A549 (cell line): Measurements from ENCODE around the gene HOXA13.

Source experiments
- CEBPB ChIP-seq, 2 experiments: fragments of >200 bp in 1 of 2; sonication (Bioruptor Twin) in 1 of 2; formaldehyde crosslinking in 1 of 2; IDR thresholded peaks; 2 replicates each; pipeline ENCODE4 v1.6.1; 2012 to 2016
- CTCF ChIP-seq: fragments of >200 bp; sonication (Bioruptor Twin); formaldehyde crosslinking; IDR thresholded peaks from 3 replicates; pipeline ENCODE4 v1.5.1; 2016
- NR3C1 ChIP-seq: fragments of >200 bp; sonication (Bioruptor Twin); formaldehyde crosslinking; IDR thresholded peaks from 3 replicates; pipeline ENCODE4 v1.6.1; 2017
- POLR2A ChIP-seq: IDR thresholded peaks from 2 replicates; pipeline ENCODE4 v1.6.1; 2012; ENCODE audit warnings: mild to moderate bottlenecking, low read length
- TF ChIP-seq, protein P1 (sequence below): IDR thresholded peaks from 2 replicates; pipeline ENCODE4 v1.6.1; 2012
- TF ChIP-seq, protein P2 (sequence below): fragments of 450-650 bp; IDR thresholded peaks from 2 replicates; pipeline ENCODE4 v1.6.1; 2014; ENCODE audit warnings: antibody characterized with exemption
- TF ChIP-seq, protein P3 (sequence below): fragments of 200-600 bp; sonication (generic); IDR thresholded peaks from 2 replicates; pipeline ENCODE4 v1.6.1; 2016; ENCODE audit warnings: antibody characterized with exemption, mild to moderate bottlenecking, moderate library complexity
- TF ChIP-seq, protein P4 (sequence below): IDR thresholded peaks from 2 replicates; pipeline ENCODE4 v1.6.1; 2012

GRCh38 chr7:27162561-27163287, 37.2 kb downstream of the HOXA13 start:
- TF ChIP-seq CTCF = no peak
- TF ChIP-seq POLR2A = no peak
- no peak for TF ChIP-seq NR3C1
- TF ChIP-seq, protein P1, sequence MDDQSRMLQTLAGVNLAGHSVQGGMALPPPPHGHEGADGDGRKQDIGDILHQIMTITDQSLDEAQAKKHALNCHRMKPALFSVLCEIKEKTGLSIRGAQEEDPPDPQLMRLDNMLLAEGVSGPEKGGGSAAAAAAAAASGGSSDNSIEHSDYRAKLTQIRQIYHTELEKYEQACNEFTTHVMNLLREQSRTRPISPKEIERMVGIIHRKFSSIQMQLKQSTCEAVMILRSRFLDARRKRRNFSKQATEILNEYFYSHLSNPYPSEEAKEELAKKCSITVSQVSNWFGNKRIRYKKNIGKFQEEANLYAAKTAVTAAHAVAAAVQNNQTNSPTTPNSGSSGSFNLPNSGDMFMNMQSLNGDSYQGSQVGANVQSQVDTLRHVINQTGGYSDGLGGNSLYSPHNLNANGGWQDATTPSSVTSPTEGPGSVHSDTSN = no peak
- no peak for TF ChIP-seq CEBPB (IDR thresholded peaks at IDR 0.05)
- TF ChIP-seq, protein P2, sequence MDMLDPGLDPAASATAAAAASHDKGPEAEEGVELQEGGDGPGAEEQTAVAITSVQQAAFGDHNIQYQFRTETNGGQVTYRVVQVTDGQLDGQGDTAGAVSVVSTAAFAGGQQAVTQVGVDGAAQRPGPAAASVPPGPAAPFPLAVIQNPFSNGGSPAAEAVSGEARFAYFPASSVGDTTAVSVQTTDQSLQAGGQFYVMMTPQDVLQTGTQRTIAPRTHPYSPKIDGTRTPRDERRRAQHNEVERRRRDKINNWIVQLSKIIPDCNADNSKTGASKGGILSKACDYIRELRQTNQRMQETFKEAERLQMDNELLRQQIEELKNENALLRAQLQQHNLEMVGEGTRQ = no peak
- TF ChIP-seq, protein P3, sequence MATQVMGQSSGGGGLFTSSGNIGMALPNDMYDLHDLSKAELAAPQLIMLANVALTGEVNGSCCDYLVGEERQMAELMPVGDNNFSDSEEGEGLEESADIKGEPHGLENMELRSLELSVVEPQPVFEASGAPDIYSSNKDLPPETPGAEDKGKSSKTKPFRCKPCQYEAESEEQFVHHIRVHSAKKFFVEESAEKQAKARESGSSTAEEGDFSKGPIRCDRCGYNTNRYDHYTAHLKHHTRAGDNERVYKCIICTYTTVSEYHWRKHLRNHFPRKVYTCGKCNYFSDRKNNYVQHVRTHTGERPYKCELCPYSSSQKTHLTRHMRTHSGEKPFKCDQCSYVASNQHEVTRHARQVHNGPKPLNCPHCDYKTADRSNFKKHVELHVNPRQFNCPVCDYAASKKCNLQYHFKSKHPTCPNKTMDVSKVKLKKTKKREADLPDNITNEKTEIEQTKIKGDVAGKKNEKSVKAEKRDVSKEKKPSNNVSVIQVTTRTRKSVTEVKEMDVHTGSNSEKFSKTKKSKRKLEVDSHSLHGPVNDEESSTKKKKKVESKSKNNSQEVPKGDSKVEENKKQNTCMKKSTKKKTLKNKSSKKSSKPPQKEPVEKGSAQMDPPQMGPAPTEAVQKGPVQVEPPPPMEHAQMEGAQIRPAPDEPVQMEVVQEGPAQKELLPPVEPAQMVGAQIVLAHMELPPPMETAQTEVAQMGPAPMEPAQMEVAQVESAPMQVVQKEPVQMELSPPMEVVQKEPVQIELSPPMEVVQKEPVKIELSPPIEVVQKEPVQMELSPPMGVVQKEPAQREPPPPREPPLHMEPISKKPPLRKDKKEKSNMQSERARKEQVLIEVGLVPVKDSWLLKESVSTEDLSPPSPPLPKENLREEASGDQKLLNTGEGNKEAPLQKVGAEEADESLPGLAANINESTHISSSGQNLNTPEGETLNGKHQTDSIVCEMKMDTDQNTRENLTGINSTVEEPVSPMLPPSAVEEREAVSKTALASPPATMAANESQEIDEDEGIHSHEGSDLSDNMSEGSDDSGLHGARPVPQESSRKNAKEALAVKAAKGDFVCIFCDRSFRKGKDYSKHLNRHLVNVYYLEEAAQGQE = no peak
- TF ChIP-seq, protein P4, sequence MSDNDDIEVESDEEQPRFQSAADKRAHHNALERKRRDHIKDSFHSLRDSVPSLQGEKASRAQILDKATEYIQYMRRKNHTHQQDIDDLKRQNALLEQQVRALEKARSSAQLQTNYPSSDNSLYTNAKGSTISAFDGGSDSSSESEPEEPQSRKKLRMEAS = no peak
